ENCODE measurements around the gene RGPD3. TPM values are rescaled to one million over a fixed set of nuclear protein-coding genes. Genes with fewer than 3 reads are reported as not detected.

The RGPD3 gene
- total RNA-seq, 4 donors from 2014 or later: 0.20 to 0.84 (median 0.37) TPM

DNA sequence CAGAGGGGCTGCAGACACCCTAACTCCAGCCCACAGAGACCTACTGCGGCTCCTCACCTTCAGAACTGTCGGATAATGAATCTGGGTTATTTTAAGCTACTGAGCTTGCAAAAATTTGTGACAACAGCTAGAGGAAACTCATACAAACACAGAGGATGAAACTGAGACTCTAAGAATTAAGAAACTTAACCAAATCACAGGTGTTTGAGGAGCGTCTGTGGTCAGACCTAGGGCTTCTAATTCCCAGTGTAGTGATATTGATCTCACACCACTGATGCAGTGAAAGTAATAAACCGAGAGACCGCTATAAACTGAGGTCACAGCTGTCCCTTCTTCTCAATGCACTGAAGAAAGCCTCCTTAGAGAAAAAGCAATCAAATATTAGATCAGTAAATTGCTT lies 110.1 kb downstream of the RGPD3 start:
- TF ChIP-seq POLR2A (IDR thresholded peaks at IDR 0.05): no peak
- no peak for TF ChIP-seq EP300 (IDR thresholded peaks at IDR 0.05)
- TF ChIP-seq, protein P1, sequence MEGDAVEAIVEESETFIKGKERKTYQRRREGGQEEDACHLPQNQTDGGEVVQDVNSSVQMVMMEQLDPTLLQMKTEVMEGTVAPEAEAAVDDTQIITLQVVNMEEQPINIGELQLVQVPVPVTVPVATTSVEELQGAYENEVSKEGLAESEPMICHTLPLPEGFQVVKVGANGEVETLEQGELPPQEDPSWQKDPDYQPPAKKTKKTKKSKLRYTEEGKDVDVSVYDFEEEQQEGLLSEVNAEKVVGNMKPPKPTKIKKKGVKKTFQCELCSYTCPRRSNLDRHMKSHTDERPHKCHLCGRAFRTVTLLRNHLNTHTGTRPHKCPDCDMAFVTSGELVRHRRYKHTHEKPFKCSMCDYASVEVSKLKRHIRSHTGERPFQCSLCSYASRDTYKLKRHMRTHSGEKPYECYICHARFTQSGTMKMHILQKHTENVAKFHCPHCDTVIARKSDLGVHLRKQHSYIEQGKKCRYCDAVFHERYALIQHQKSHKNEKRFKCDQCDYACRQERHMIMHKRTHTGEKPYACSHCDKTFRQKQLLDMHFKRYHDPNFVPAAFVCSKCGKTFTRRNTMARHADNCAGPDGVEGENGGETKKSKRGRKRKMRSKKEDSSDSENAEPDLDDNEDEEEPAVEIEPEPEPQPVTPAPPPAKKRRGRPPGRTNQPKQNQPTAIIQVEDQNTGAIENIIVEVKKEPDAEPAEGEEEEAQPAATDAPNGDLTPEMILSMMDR (IDR thresholded peaks at IDR 0.05): no peak
- no peaks in the 10 kb centered on the region for H3K36me3 ChIP-seq
- no peaks in the 10 kb centered on the region for H3K9me3 ChIP-seq
- H3K27me3 ChIP-seq: no peaks in the 10 kb centered on the region
- no peak overlapping the region for H3K27ac ChIP-seq
- no peaks in the 10 kb centered on the region for H3K4me1 ChIP-seq
- 61 to 64% methylated on average over 5 of the region's 5 CpGs for WGBS, 2 donors
- DNase-seq (ENCODE audit: low spot score in 2 of 2): no peak
- no peak overlapping the region for H3K4me3 ChIP-seq

DNA sequence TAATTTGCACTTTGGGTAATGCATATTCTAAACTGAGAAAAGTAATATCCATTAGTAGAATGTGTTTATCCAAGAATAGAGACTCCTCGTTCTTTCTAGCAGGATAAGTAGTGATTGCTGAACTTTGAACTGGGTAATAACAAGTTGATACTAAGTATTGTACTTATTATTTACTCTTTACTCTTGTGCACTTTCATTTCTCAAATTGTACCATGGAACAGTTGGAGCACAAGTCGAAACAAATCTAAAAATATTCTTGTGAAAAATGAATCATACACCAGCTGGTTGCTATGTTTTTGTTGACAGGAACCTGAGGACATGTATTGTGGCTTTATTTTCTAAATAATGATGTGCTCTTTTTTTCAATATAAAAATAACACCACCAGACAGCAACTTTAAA lies 111.9 kb downstream of the RGPD3 start:
- DNase-seq (ENCODE audit: low spot score in 2 of 2): no peak
- TF ChIP-seq POLR2A (IDR thresholded peaks at IDR 0.05): no peak
- TF ChIP-seq, protein P1 (IDR thresholded peaks at IDR 0.05): no peak
- TF ChIP-seq EP300 (IDR thresholded peaks at IDR 0.05): no peak
- H3K4me1 ChIP-seq: no peaks in the 10 kb centered on the region
- WGBS, 2 donors: 31 to 37% methylated on average over 2 of the region's 2 CpGs
- H3K27me3 ChIP-seq: no peaks in the 10 kb centered on the region
- H3K27ac ChIP-seq: no peak overlapping the region
- H3K9me3 ChIP-seq: no peaks in the 10 kb centered on the region
- no peak overlapping the region for H3K4me3 ChIP-seq
- H3K36me3 ChIP-seq: no peaks in the 10 kb centered on the region

DNA sequence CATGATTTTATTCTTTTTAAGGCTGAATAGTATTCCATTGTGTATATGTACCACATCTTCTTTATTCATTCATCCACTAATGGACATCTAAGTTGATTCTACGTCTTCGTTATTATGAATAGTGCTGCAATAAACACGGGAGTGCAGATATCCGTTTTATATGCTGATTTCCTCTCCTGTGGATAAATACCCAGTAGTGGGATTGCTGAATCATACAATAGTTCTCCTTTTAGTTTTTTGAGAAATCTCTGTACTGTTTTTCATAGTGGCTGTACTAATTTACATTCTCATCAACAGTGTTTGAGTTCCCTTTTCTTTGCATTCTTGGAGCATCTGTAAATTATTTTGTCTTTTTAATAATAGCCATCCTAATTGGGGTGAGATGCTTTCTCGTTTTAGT lies 114.5 kb downstream of the RGPD3 start:
- Histone ChIP-seq H3K27ac (no peak overlapping the region), H3K9me3 (no peaks in the 10 kb centered on the region), H3K36me3 (no peaks in the 10 kb centered on the region), H3K4me1 (no peaks in the 10 kb centered on the region), H3K27me3 (no peaks in the 10 kb centered on the region), H3K4me3 (no peak overlapping the region)
- TF ChIP-seq, protein P1 (IDR thresholded peaks at IDR 0.05): no peak
- TF ChIP-seq EP300 (IDR thresholded peaks at IDR 0.05): no peak
- WGBS, 2 donors: 77 to 82% methylated on average over 5 of the region's 5 CpGs
- no peak for DNase-seq (ENCODE audit: low spot score in 2 of 2)

DNA sequence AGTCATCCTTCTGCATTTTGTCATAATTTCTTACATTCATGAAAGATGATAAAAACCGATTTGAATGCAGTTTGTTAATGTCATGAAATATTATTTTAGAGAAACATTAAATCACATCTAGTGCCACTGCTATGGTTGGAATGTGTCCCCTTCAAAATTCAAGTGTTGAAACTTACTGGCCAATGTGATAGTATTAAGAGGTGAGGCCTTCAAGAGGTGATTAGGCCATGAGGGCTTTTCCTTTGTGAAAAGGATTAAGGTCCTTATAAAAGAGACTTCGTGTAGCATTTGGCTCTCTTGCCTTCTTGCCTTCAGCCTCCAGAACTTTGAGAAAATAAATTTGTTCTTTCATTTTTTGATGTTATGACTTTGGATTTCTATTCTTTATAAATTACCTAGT lies 117.2 kb downstream of the RGPD3 start:
- no peak for DNase-seq (ENCODE audit: low spot score in 2 of 2)
- H3K4me1 ChIP-seq: no peaks in the 10 kb centered on the region
- H3K27me3 ChIP-seq: no peaks in the 10 kb centered on the region
- H3K4me3 ChIP-seq: no peak overlapping the region
- WGBS, 2 donors: 77 to 78% methylated on average over 2 of the region's 2 CpGs
- no peak for TF ChIP-seq POLR2A (IDR thresholded peaks at IDR 0.05)
- TF ChIP-seq, protein P1 (IDR thresholded peaks at IDR 0.05): no peak
- TF ChIP-seq EP300 (IDR thresholded peaks at IDR 0.05): no peak
- no peaks in the 10 kb centered on the region for H3K9me3 ChIP-seq
- no peak overlapping the region for H3K27ac ChIP-seq
- no peaks in the 10 kb centered on the region for H3K36me3 ChIP-seq

DNA sequence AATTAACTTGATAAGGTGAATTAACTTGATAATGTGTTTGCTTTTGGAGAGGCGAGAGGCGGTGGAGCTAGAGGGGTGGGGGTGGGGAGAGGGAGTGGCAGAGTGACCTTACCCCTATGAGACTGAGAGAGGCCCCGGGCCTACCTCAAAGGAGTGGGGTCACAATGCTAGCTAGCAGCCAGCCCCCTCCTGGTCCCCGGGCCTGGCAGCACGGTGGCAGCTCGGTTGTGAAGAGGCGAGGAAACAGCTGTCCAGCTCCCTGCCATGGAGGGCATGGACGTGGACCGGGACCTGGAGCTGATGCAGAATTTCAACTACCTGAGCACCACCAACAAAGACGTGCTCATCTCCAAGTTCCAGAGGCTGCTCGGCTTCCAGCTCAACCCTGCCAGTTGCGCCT lies 123.9 kb downstream of the RGPD3 start:
- H3K9me3 ChIP-seq: peaks cover 0 to 4% (median 0%) of the 10 kb centered on the region in 4 donors
- H3K27ac ChIP-seq: no peak overlapping the region
- H3K27me3 ChIP-seq: no peaks in the 10 kb centered on the region
- H3K4me3 ChIP-seq: no peak overlapping the region
- WGBS, 2 donors: 93% methylated on average over 12 of the region's 12 CpGs
- H3K4me1 ChIP-seq: no peaks in the 10 kb centered on the region
- no peak for DNase-seq (ENCODE audit: low spot score in 2 of 2)
- TF ChIP-seq POLR2A (IDR thresholded peaks at IDR 0.05) (no peak), EP300 (IDR thresholded peaks at IDR 0.05) (no peak)
- TF ChIP-seq, protein P1 (IDR thresholded peaks at IDR 0.05): no peak
- H3K36me3 ChIP-seq: no peaks in the 10 kb centered on the region
